Stimulated activated CD4-positive, alpha-beta T cell treated with anti-CD3 and anti-CD28 coated beads, Interleukin-2, amount 100 ng/mL, for 24 hours (primary cell): ENCODE data around the gene TDRD12.

Experiments
- DNase-seq, 2 donors: peaks; one replicate each; pipeline ENCODE4 v3.0.0-alpha.2; 2020

TDRD12 gene

GRCh38 chr19:32810452-32810851 lies 90.9 kb downstream of the TDRD12 start:
- no peak for DNase-seq

GRCh38 chr19:32811151-32811550 lies 91.6 kb downstream of the TDRD12 start:
- DNase-seq: no peak

GRCh38 chr19:32812036-32812435 lies 92.5 kb downstream of the TDRD12 start:
- no peak for DNase-seq

- DNase-seq: no peak
These were observed 93.0 kb downstream of the TDRD12 start for GRCh38 chr19:32812571-32812970.

GRCh38 chr19:32813862-32814425 lies 94.4 kb downstream of the TDRD12 start:
- no peak for DNase-seq

- DNase-seq: no peak
These were observed 95.1 kb downstream of the TDRD12 start for GRCh38 chr19:32814624-32815023.

- DNase-seq: no peak
These were observed 97.1 kb downstream of the TDRD12 start for GRCh38 chr19:32816555-32817099.

GRCh38 chr19:32817569-32818476 lies 98.3 kb downstream of the TDRD12 start:
- DNase-seq: no peak

GRCh38 chr19:32818536-32818935 lies 99.0 kb downstream of the TDRD12 start:
- DNase-seq: no peak

- no peak for DNase-seq
These were observed 100.1 kb downstream of the TDRD12 start for GRCh38 chr19:32819419-32820400.

GRCh38 chr19:32822916-32823746 lies 103.6 kb downstream of the TDRD12 start:
- DNase-seq: no peak

GRCh38 chr19:32823747-32824102 lies 104.2 kb downstream of the TDRD12 start:
- no peak for DNase-seq

- no peak for DNase-seq
These were observed 104.7 kb downstream of the TDRD12 start for GRCh38 chr19:32824191-32824751.

- no peak for DNase-seq
These were observed 105.5 kb downstream of the TDRD12 start for GRCh38 chr19:32824916-32825608.

- DNase-seq: no peak
These were observed 108.6 kb downstream of the TDRD12 start for GRCh38 chr19:32828139-32828538.

- DNase-seq: no peak
These were observed 109.2 kb downstream of the TDRD12 start for GRCh38 chr19:32828643-32829344.

GRCh38 chr19:32829345-32829896 lies 109.9 kb downstream of the TDRD12 start:
- DNase-seq: peak in 1 of 2 donors; percentile 15

- no peak for DNase-seq
These were observed 110.9 kb downstream of the TDRD12 start for GRCh38 chr19:32830231-32831014.

GRCh38 chr19:32831611-32832010 lies 112.0 kb downstream of the TDRD12 start:
- no peak for DNase-seq
